CD4-positive, alpha-beta T cell (primary cell): Measurements from ENCODE around the gene AGRN. TPM values are rescaled to one million over a fixed set of nuclear protein-coding genes. Genes with fewer than 3 reads are reported as not detected.

Experiments used
- ATAC-seq: fragments of 200-7000 bp; cut with Tn5 transposase; one replicate; pipeline ENCODE4 v1.10.0; 2022; ENCODE audit warnings: mild to moderate bottlenecking; ENCODE audit not compliant: poor library complexity
- CTCF ChIA-PET: fragments of 350-600 bp; sonication (Branson Sonifier 250); formaldehyde crosslinking; loops from one replicate; lab custom pipeline; 2021; ENCODE audit warnings: antibody characterized with exemption, inconsistent platforms; lab: Charles Lee
- POLR2A ChIA-PET: fragments of 350-600 bp; sonication (Branson Sonifier 250); formaldehyde crosslinking; loops from one replicate; lab custom pipeline; 2021; ENCODE audit warnings: antibody characterized with exemption, inconsistent platforms; lab: Charles Lee
- DNase-seq, 14 experiments: peaks; one replicate each; pipeline ENCODE4 v3.0.0-alpha.2; 2013 to 2020; ENCODE audit warnings: mixed read lengths in 2 of 14
- H3K27ac ChIP-seq, 2 donors: one replicate each; pipeline versions ENCODE4 v1.5.1 to v1.7.0; 2013; ENCODE audit warnings: low read length in 2 of 2, low read depth in 1 of 2, mild to moderate bottlenecking in 1 of 2
- H3K27me3 ChIP-seq, 2 experiments: 1 replicate in 1 of 2; 2 replicates in 1 of 2; pipeline versions ENCODE4 v1.6.1 to v1.7.0; 2013; ENCODE audit warnings: low read length in 2 of 2, control low read depth in 1 of 2, mild to moderate bottlenecking in 1 of 2, moderate library complexity in 1 of 2; ENCODE audit not compliant: insufficient read depth in 2 of 2, control insufficient read depth in 1 of 2
- H3K36me3 ChIP-seq: one replicate; pipeline ENCODE4 v1.6.1; 2013; ENCODE audit warnings: low read length, control low read depth; ENCODE audit not compliant: insufficient read depth
- H3K4me1 ChIP-seq: one replicate; pipeline ENCODE4 v1.6.1; 2013; ENCODE audit warnings: low read length, control low read depth; ENCODE audit not compliant: insufficient read depth
- H3K4me3 ChIP-seq: one replicate; pipeline ENCODE4 v1.5.1; 2013; ENCODE audit warnings: mild to moderate bottlenecking, low read length, moderate library complexity
- H3K9me3 ChIP-seq, 2 experiments: 1 replicate in 1 of 2; 2 replicates in 1 of 2; pipeline versions ENCODE4 v1.6.1 to v1.7.0; 2013; ENCODE audit warnings: low read length in 2 of 2, mild to moderate bottlenecking in 2 of 2, control low read depth in 1 of 2, moderate library complexity in 1 of 2; ENCODE audit not compliant: control insufficient read depth in 1 of 2, insufficient read depth in 1 of 2
- H3K27ac Mint-ChIP-seq: one replicate; pipeline ENCODE4 v1.8.0; 2020; ENCODE audit warnings: mixed read lengths
- H3K27me3 Mint-ChIP-seq: one replicate; pipeline ENCODE4 v1.8.0; 2021; ENCODE audit warnings: mixed read lengths
- H3K36me3 Mint-ChIP-seq: one replicate; pipeline ENCODE4 v1.8.0; 2021; ENCODE audit warnings: low read depth, mixed read lengths
- H3K4me1 Mint-ChIP-seq: one replicate; pipeline ENCODE4 v1.8.0; 2021; ENCODE audit warnings: low read depth, mixed read lengths
- H3K4me3 Mint-ChIP-seq: one replicate; pipeline ENCODE4 v1.8.0; 2020; ENCODE audit warnings: mild to moderate bottlenecking, mixed read lengths
- H3K9me3 Mint-ChIP-seq: one replicate; pipeline ENCODE4 v1.8.0; 2020; ENCODE audit warnings: mixed read lengths
- intact Hi-C, 2 experiments: fragments of 100-400 bp; cut with DNase I in 1 of 2; cut with micrococcal nuclease in 1 of 2; formaldehyde crosslinking; loops; one replicate each; pipeline versions ENCODE4 v1.15.1 to v1.9.0; 2023 to 2025; cut with DNase I, micrococcal nuclease
- total RNA-seq, 174 experiments: library from RNA in 2 of 174; stranded (reverse) in 2 of 174; gene quantifications; one replicate each; pipeline ENCODE4 v1.2.3 and lab custom pipeline; 2021 to 2026
- TF ChIP-seq, protein P1 (sequence below): fragments of 200-600 bp; IDR thresholded peaks from one replicate; pipeline ENCODE4 v1.8.0; 2022; ENCODE audit warnings: antibody characterized with exemption, mild to moderate bottlenecking

Gene AGRN
- total RNA-seq, 2 experiments from 2014 or later, result 1.5 to 2.0 TPM

DNA sequence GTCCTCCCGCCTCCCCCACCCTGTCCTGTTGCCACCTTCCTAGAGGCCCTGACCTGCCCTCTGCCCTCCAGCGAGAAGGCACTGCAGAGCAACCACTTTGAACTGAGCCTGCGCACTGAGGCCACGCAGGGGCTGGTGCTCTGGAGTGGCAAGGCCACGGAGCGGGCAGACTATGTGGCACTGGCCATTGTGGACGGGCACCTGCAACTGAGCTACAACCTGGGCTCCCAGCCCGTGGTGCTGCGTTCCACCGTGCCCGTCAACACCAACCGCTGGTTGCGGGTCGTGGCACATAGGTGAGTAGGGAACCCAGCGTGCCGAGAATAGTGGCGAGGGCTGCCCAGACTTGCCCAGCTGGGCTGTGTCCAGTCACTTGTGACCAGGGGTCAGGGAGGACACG is 33.8 kb downstream of the AGRN start:
- Histone ChIP-seq H3K4me1 (peaks cover 2% of the 10 kb centered on the region), H3K9me3 (peaks cover 0 to 9% of the 10 kb centered on the region in 2 experiments), H3K4me3 (no peak overlapping the region), H3K27ac (no peak overlapping the region), H3K27me3 (peaks cover 6 to 8% of the 10 kb centered on the region in 2 experiments), H3K36me3 (no peaks in the 10 kb centered on the region)
- TF ChIP-seq, protein P1, sequence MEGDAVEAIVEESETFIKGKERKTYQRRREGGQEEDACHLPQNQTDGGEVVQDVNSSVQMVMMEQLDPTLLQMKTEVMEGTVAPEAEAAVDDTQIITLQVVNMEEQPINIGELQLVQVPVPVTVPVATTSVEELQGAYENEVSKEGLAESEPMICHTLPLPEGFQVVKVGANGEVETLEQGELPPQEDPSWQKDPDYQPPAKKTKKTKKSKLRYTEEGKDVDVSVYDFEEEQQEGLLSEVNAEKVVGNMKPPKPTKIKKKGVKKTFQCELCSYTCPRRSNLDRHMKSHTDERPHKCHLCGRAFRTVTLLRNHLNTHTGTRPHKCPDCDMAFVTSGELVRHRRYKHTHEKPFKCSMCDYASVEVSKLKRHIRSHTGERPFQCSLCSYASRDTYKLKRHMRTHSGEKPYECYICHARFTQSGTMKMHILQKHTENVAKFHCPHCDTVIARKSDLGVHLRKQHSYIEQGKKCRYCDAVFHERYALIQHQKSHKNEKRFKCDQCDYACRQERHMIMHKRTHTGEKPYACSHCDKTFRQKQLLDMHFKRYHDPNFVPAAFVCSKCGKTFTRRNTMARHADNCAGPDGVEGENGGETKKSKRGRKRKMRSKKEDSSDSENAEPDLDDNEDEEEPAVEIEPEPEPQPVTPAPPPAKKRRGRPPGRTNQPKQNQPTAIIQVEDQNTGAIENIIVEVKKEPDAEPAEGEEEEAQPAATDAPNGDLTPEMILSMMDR, result no peak
- DNase-seq, result no peak
- Mint-ChIP-seq H3K36me3 (no peaks in the 10 kb centered on the region), H3K4me3 (no peak overlapping the region), H3K27me3 (peaks cover 20% of the 10 kb centered on the region), H3K9me3 (no peaks in the 10 kb centered on the region), H3K4me1 (peaks cover under 1% of the 10 kb centered on the region), H3K27ac (no peak overlapping the region)
- no peak for ATAC-seq
- CTCF ChIA-PET, result interaction anchor here (0.6 kb wide), 1 partner anchor 218 kb away, joined by 4 read pairs; no protein-coding TSS in a partner anchor
- intact Hi-C loops, result no loop called here
- POLR2A ChIA-PET, result no interaction called here

DNA sequence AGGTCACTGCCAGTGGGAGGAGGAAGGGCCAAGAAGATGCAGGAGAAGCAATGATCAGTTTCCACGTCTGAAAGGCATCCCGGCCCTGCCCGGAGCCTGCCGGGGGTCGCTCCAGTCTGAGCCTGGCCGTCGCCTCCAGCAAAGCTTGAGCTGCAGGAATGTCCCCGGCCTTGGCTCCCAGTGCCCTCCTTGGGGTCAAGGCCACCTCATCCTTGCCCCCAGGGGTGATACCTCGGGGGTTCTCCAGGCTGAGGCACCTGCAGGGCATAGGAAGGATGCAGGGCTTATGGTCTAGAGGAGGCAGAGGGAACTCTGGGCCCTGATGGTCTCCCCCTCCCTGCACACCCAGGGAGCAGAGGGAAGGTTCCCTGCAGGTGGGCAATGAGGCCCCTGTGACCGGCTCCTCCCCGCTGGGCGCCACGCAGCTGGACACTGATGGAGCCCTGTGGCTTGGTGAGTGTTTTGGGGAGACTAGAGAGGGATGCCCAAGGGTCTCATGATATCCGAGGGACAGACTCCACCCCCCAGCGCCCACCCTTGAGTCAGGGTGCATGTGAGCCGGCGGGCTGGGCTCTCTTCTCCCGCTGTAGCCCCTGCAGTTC is 34.3 kb downstream of the AGRN start:
- H3K36me3 Mint-ChIP-seq, result no peaks in the 10 kb centered on the region
- H3K4me3 ChIP-seq, result no peak overlapping the region
- ChIA-PET CTCF (no interaction called here), POLR2A (no interaction called here)
- ATAC-seq, result no peak
- intact Hi-C loops, result no loop called here
- H3K9me3 Mint-ChIP-seq, result no peaks in the 10 kb centered on the region
- no peak overlapping the region for H3K27ac ChIP-seq
- H3K36me3 ChIP-seq, result no peaks in the 10 kb centered on the region
- no peak overlapping the region for H3K4me3 Mint-ChIP-seq
- TF ChIP-seq, protein P1, result no peak
- H3K27ac Mint-ChIP-seq, result no peak overlapping the region
- peaks cover 23% of the 10 kb centered on the region for H3K27me3 Mint-ChIP-seq
- peaks cover 4% of the 10 kb centered on the region for H3K4me1 Mint-ChIP-seq
- H3K9me3 ChIP-seq, result peaks cover 0 to 14% of the 10 kb centered on the region in 2 experiments
- peaks cover 9 to 13% of the 10 kb centered on the region in 2 experiments for H3K27me3 ChIP-seq
- no peak for DNase-seq
- H3K4me1 ChIP-seq, result peaks cover 7% of the 10 kb centered on the region

DNA sequence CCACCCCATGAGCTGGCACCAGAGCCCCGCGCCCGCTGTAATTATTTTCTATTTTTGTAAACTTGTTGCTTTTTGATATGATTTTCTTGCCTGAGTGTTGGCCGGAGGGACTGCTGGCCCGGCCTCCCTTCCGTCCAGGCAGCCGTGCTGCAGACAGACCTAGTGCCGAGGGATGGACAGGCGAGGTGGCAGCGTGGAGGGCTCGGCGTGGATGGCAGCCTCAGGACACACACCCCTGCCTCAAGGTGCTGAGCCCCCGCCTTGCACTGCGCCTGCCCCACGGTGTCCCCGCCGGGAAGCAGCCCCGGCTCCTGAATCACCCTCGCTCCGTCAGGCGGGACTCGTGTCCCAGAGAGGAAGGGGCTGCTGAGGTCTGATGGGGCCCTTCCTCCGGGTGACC is 35.1 kb downstream of the AGRN start:
- peaks cover 12 to 20% of the 10 kb centered on the region in 2 experiments for H3K27me3 ChIP-seq
- peaks cover 14% of the 10 kb centered on the region for H3K4me1 ChIP-seq
- H3K27ac ChIP-seq, result no peak overlapping the region
- POLR2A ChIA-PET, result no interaction called here
- no peak overlapping the region for H3K4me3 ChIP-seq
- Mint-ChIP-seq H3K4me3 (no peak overlapping the region), H3K36me3 (no peaks in the 10 kb centered on the region), H3K9me3 (no peaks in the 10 kb centered on the region), H3K27ac (no peak overlapping the region), H3K4me1 (peaks cover 4% of the 10 kb centered on the region), H3K27me3 (peaks cover 24% of the 10 kb centered on the region)
- intact Hi-C loops, result no loop called here
- CTCF ChIA-PET, result no interaction called here
- H3K36me3 ChIP-seq, result no peaks in the 10 kb centered on the region
- no peak for ATAC-seq
- peaks cover 0 to 14% of the 10 kb centered on the region in 2 experiments for H3K9me3 ChIP-seq
- TF ChIP-seq, protein P1, result no peak
- DNase-seq, result no peak
